ENCODE measurements around the gene INHBC. TPM values are rescaled to one million over a fixed set of nuclear protein-coding genes. Genes with fewer than 3 reads are reported as not detected.

Gene INHBC
- total RNA-seq, 1 experiment from 2014 or later = not detected

Other genes starting within 250 kb of the INHBC start
- gene NXPH4, start 218.0 kb upstream of the INHBC start, total RNA-seq (2021; ENCODE audit: unreplicated experiment) = 2.1 TPM
- 67.1 TPM for gene SHMT2, start 205.1 kb upstream of the INHBC start, total RNA-seq (2021; ENCODE audit: unreplicated experiment)
- 0.87 TPM for gene STAC3, start 183.6 kb upstream of the INHBC start, total RNA-seq (2021; ENCODE audit: unreplicated experiment)
- gene R3HDM2, start 3.7 kb upstream of the INHBC start, total RNA-seq (2021; ENCODE audit: unreplicated experiment) = 56.5 TPM
- 0.59 TPM for gene INHBE, start 20.5 kb downstream of the INHBC start, total RNA-seq (2021; ENCODE audit: unreplicated experiment)
- 6.5 TPM for gene GLI1, start 25.0 kb downstream of the INHBC start, total RNA-seq (2021; ENCODE audit: unreplicated experiment)
- gene ARHGAP9, start 45.1 kb downstream of the INHBC start, total RNA-seq (2021; ENCODE audit: unreplicated experiment) = 0.92 TPM
- gene MARS1, start 53.3 kb downstream of the INHBC start, total RNA-seq (2021; ENCODE audit: unreplicated experiment) = 291 TPM
- gene DDIT3, start 85.7 kb downstream of the INHBC start, total RNA-seq (2021; ENCODE audit: unreplicated experiment) = 47.2 TPM
- gene MBD6, start 88.0 kb downstream of the INHBC start, total RNA-seq (2021; ENCODE audit: unreplicated experiment) = 115 TPM
- 97.6 TPM for gene DCTN2, start 112.4 kb downstream of the INHBC start, total RNA-seq (2021; ENCODE audit: unreplicated experiment)
- 3.0 TPM for gene KIF5A, start 115.3 kb downstream of the INHBC start, total RNA-seq (2021; ENCODE audit: unreplicated experiment)
- 62.6 TPM for gene PIP4K2C, start 156.4 kb downstream of the INHBC start, total RNA-seq (2021; ENCODE audit: unreplicated experiment)
- gene DTX3, start 170.0 kb downstream of the INHBC start, total RNA-seq (2021; ENCODE audit: unreplicated experiment) = 37.8 TPM
- gene ARHGEF25, start 176.7 kb downstream of the INHBC start, total RNA-seq (2021; ENCODE audit: unreplicated experiment) = 10.5 TPM
- gene B4GALNT1, start 198.4 kb downstream of the INHBC start, total RNA-seq (2021; ENCODE audit: unreplicated experiment) = 48.6 TPM